HEK293T (cell line): ENCODE data around the gene KCNJ15.

Experiments
- ARNT ChIP-seq: fragments of 450-650 bp; IDR thresholded peaks from 2 replicates; pipeline ENCODE4 v1.6.1; 2017; ENCODE audit warnings: mild to moderate bottlenecking
- BHLHE40 ChIP-seq: fragments of 450-650 bp; IDR thresholded peaks from 2 replicates; pipeline ENCODE4 v1.6.1; 2016; ENCODE audit warnings: mild to moderate bottlenecking, moderate library complexity, borderline replicate concordance
- CTBP1 ChIP-seq: fragments of 450-650 bp; IDR thresholded peaks from 2 replicates; pipeline ENCODE4 v1.6.1; 2016; ENCODE audit warnings: borderline replicate concordance
- ELF4 ChIP-seq: fragments of 450-650 bp; IDR thresholded peaks from 2 replicates; pipeline ENCODE4 v1.6.1; 2017; ENCODE audit warnings: antibody characterized with exemption
- FOXM1 ChIP-seq: fragments of 450-650 bp; IDR thresholded peaks from 2 replicates; pipeline ENCODE4 v1.6.1; 2017; ENCODE audit warnings: mild to moderate bottlenecking, borderline replicate concordance
- HDGF ChIP-seq: fragments of 450-650 bp; IDR thresholded peaks from 2 replicates; pipeline ENCODE4 v1.6.1; 2017; ENCODE audit warnings: antibody characterized with exemption, borderline replicate concordance
- SP1 ChIP-seq: fragments of 450-650 bp; IDR thresholded peaks from 2 replicates; pipeline ENCODE4 v1.6.1; 2017
- SUZ12 ChIP-seq: fragments of 450-650 bp; IDR thresholded peaks from 2 replicates; pipeline ENCODE4 v1.6.1; 2016; ENCODE audit warnings: mild to moderate bottlenecking
- TARDBP ChIP-seq: fragments of 450-650 bp; IDR thresholded peaks from 2 replicates; pipeline ENCODE4 v1.6.1; 2016
- ZNF384 ChIP-seq: fragments of 450-650 bp; IDR thresholded peaks from 2 replicates; pipeline ENCODE4 v1.6.1; 2016
- TF ChIP-seq, protein P1 (sequence below): fragments of 450-650 bp; IDR thresholded peaks from 2 replicates; pipeline ENCODE4 v1.6.1; 2016

GRCh38 chr21:38297194-38297631 lies 40.4 kb downstream of the KCNJ15 start:
- TF ChIP-seq CTBP1 (no peak), TARDBP (no peak), ARNT (no peak), SP1 (no peak), BHLHE40 (no peak), SUZ12 (no peak), FOXM1 (no peak), ELF4 (no peak), ZNF384 (no peak), HDGF (no peak)
- TF ChIP-seq, protein P1, sequence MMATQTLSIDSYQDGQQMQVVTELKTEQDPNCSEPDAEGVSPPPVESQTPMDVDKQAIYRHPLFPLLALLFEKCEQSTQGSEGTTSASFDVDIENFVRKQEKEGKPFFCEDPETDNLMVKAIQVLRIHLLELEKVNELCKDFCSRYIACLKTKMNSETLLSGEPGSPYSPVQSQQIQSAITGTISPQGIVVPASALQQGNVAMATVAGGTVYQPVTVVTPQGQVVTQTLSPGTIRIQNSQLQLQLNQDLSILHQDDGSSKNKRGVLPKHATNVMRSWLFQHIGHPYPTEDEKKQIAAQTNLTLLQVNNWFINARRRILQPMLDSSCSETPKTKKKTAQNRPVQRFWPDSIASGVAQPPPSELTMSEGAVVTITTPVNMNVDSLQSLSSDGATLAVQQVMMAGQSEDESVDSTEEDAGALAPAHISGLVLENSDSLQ, result no peak
